GM12891 (cell line): ENCODE data around the gene RASL12. TPM values are rescaled to one million over a fixed set of nuclear protein-coding genes. Genes with fewer than 3 reads are reported as not detected.
A peak's percentile ranks its signal among the peaks of the same experiment; 100 is the strongest.
"Not testable (repeated sequence)": the region's sequence is repeated elsewhere in the genome, so short reads cannot be mapped to it uniquely, and the experiment has no call there.

ENCODE experiments used
- DNase-seq: peaks from one replicate; pipeline ENCODE4 v3.0.0; 2011; ENCODE audit warnings: low spot score; ENCODE audit not compliant: insufficient read length
- FAIRE-seq: peaks from 2 replicates; lab custom pipeline; 2011; peaks lifted over from hg19 to GRCh38; lab: Jason Lieb, UNC
- PAX5 ChIP-seq: IDR thresholded peaks from 2 replicates; pipeline ENCODE4 v1.6.1; 2011; ENCODE audit warnings: low read length, moderate library complexity, mild to moderate bottlenecking; ENCODE audit not compliant: insufficient read depth, severe bottlenecking
- POLR2A ChIP-seq: IDR thresholded peaks from 2 replicates; pipeline ENCODE4 v1.6.1; 2011; ENCODE audit warnings: low read depth, low read length, control low read depth
- POLR2AphosphoS5 ChIP-seq: IDR thresholded peaks from 2 replicates; pipeline ENCODE4 v1.6.1; 2011; ENCODE audit warnings: low read depth, low read length, control low read depth
- POU2F2 ChIP-seq: IDR thresholded peaks from 2 replicates; pipeline ENCODE4 v1.6.1; 2011; ENCODE audit warnings: low read depth, mild to moderate bottlenecking, control low read depth, low read length, moderate library complexity
- SPI1 ChIP-seq: IDR thresholded peaks from 2 replicates; pipeline ENCODE4 v1.6.1; 2011; ENCODE audit warnings: low read depth, low read length, control low read depth
- TAF1 ChIP-seq: IDR thresholded peaks from 2 replicates; pipeline ENCODE4 v1.6.1; 2011; ENCODE audit warnings: low read depth, low read length, control low read depth
- polyA plus RNA-seq: library from polyadenylated mRNA; unstranded; fragments of >200 nt; gene quantifications from one replicate; pipeline ENCODE4 v1.2.1, GENCODE V29; 2012; ENCODE audit warnings: low read depth, missing spikeins, inconsistent platforms; ENCODE audit not compliant: missing spikeins

RASL12 gene, protein sequence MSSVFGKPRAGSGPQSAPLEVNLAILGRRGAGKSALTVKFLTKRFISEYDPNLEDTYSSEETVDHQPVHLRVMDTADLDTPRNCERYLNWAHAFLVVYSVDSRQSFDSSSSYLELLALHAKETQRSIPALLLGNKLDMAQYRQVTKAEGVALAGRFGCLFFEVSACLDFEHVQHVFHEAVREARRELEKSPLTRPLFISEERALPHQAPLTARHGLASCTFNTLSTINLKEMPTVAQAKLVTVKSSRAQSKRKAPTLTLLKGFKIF
- polyA plus RNA-seq, result 0.18 TPM

DNA sequence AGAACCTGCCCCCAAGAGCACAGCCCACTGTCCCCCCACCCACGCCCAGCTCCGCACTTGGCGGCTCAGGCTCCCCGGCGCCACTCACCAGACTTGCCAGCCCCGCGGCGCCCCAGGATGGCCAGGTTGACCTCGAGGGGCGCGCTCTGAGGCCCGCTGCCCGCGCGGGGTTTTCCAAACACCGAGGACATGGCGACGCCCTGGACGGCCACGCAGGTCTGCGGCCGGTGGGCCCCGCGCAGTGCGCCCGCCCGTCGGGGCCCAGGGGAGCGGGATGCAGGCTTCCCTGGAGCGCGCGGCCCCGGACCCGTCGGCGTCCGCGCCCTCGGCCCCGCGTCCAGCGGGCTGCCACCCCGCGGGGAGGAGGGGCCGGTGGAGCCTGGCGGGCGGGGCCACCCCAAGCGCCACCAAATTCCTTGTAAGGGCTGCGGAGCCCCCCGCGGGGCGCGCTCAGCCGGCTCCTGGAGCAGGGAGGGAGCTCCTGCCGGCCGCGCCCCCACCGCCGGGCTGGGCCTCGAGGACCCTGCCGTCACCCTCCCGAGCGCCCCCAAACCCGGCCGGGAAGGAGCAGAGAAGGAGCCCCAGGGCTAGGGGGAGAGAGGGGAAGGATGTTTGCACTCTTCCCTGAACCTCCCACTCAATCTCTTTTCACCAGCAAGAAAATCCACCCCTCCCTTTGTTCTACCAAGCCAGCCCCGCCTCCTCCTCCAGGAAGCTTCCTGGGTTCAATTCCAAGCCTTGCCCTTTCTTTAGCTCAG lies at the start of gene RASL12:
RASL12 (minus strand) TSS at position 347 of the 758 bp plus-strand sequence; CDS start at position 191, 156 bp downstream.
- FAIRE-seq, result no peak
- no peak for DNase-seq
- no peak for TF ChIP-seq SPI1
- TF ChIP-seq PAX5, result no peak
- no peak for TF ChIP-seq POLR2A
- no peak for TF ChIP-seq POU2F2
- no peak for TF ChIP-seq POLR2AphosphoS5
- TF ChIP-seq TAF1, result no peak

DNA sequence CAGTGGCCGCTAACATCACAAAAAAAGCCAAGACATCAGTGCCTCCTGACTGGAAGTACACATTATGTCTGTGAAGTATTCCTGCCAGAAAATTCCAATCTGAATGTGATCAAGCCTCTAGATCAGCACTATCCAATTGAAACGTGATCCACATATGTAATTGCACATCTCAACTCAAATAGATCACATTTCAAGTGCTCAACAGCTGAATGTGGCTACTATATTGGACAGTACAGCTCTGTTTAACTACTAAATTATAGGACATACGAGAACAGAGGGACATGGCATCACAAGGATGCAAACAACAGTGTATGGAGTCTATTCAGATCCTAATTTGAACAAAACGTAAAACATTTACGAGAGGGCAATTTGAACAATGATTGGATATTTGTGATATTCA lies 47.8 kb upstream of the RASL12 start:
- DNase-seq (no peak), FAIRE-seq (no peak)
- TF ChIP-seq POLR2AphosphoS5 (no peak), SPI1 (no peak), TAF1 (no peak), PAX5 (no peak), POU2F2 (no peak), POLR2A (no peak)

DNA sequence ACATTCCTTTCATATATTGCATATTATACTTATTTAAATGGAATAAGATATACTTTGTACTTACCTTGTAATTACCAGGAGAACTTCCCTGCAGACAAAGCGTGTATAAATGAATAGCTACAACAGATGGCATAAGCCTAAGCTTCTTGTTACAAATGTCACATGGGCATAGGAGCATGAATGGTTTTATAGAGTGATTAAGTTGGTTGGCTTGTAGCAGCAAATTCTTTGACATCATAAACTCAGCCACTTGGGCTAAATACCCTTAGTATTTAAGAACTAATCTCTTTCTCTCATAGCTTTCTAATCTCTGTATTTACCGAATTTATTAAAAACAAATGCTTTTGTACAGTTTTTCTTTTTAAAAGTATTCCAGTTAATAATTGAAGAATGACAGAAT lies 47.3 kb upstream of the RASL12 start, which contains the start of gene UBAP1L:
UBAP1L (minus strand) TSS at position 115 of the 400 bp plus-strand sequence. CDS start 8,985 bp downstream, outside the sequence.
- TF ChIP-seq POLR2A (no peak), POLR2AphosphoS5 (no peak), SPI1 (no peak), PAX5 (no peak), TAF1 (no peak)
- DNase-seq (no peak), FAIRE-seq (no peak)

DNA sequence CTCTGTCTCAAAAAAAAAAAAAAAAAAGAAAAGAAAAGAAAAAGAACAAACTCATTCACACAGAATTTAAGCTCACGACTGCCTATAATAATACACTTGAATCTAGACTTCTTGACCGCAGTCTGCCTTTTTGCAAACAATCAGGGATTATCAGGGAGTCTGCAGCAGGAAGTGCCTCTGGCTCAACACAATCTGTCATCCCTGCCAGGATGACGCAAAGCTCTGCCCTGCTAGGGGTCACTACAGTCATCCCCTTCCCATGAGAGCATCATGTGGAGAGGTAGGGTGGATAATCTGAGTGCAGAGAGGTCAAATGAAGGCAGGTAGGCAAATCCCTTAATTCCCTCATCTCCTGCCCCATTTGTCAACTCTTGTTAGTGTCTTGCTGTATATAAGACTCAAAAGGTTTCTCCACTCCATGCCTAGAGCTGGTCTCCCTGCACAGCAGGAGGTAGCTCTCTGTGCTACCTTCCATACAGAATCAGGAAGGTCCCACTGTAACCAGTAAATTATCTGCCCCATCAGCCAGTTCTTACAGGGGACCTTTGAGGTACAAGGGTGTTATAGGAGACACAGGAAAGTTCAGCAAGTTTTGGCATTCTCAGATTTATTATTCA lies 43.0 kb upstream of the RASL12 start:
- no peak for FAIRE-seq
- no peak for DNase-seq
- TF ChIP-seq POU2F2 (no peak), POLR2A (no peak), SPI1 (no peak), POLR2AphosphoS5 (no peak), TAF1 (no peak), PAX5 (no peak)

DNA sequence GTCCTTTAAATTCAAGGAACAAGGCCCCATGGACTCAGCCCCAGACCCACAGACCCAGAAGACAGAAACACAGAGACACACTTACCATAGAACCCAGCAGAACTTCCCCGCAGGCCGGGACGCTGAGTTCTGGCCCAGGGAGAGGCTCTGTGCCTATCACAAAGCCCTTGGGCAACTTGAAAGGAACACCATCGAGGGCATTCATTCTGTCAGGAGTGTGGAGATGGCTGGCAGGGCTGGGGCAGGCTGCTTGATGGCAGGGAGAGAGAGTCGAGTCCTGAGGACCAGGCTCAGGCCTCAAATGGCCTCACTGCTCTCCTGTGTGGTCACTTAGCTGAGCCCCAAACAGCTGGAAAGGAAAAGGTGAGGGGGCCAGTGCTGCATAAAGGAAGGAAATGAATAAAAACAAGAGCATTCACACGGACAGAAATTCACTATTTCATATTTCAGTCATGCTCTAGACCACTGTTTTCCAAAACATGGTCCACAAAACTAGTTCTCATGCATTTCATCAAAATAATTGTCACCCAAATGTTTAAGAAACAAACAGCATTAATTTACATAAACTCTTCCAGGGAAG lies 38.3 kb upstream of the RASL12 start:
- DNase-seq, result no peak
- TF ChIP-seq PAX5 (no peak), POU2F2 (no peak), POLR2AphosphoS5 (no peak), TAF1 (no peak), SPI1 (no peak)
- FAIRE-seq, result no peak

DNA sequence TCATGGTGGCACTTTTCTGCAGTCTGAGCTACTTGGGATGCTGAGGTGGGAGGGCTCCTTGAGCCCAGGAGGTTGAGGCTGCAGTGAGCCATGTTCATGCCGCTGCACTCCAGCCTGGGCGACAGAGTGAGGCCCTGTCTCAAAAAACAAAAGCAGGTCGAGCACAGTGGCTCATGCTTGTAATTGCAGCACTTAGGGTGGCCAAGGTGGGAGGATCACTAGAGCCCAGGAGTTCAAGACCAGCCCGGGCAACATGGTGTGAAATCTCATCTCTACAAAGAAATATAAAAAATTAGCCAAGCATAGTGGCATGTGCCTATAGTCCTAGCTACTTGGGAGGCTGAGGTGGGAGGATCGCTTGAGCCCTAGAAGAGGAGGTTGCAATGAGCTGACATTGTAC lies 37.2 kb upstream of the RASL12 start:
- TF ChIP-seq SPI1, result no peak
- no peak for DNase-seq
- no peak for FAIRE-seq

DNA sequence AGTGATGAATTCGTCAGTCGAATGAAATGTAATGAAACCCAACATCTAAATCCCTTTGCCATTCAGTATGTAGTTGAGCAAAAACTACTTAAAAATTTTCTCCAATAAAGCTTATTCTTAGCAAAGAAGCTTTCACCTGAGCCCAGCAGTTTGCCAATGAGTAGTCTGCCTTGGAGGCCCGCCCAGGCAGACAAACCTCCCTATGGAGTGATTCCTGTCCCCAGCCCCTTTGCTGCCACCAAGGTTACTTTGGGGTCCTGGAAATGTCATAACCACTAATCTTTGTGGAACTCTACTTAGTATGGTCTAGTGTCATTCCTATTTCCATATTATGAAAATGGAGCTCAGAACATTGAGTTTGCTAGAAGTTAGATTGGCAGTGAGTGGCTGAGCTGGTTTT lies 35.1 kb upstream of the RASL12 start:
- FAIRE-seq (no peak), DNase-seq (no peak)
- TF ChIP-seq POLR2A (no peak), TAF1 (no peak)

DNA sequence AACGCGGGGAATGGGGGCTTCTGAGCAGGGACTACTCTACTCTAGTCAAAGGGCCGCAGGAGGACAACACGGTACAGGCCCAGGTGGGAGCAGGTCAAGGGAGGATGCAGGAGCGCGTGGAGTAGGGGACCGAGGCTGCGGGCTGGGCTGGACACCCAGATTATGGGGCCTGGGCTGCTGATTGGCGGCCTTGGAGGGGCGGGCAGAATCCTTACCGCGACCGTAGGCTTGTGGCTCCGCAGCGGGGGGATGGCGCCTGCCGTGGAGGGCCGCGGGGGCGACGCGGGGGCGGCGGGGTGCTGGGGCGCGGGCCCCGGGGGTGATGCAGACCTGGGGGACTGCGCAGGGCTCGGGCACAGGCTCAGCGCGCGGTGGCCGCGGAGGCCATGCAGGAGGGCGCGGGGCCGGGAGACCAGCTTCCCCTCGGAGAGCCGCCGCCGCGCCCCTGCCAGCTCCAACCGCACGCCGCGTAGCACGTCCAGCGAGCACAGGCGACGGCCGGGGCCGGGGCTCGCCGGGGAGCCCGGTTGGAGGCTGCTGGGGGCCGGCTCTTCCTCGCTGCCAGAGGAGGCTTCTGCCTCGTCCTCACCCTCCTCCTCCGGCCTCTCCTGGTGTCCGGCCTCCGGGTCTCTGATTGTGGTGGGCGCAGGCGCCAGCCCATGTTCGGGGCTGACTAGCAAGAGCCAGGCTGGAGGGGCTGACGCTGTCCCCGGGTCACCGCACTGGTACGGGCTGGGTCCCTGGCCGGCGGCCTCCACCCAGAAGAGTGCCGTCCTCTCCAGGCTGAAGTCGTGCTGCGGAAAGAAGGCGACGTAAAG lies 34.3 kb upstream of the RASL12 start:
- TF ChIP-seq POLR2A (no peak), SPI1 (no peak), POU2F2 (no peak), TAF1 (no peak), POLR2AphosphoS5 (no peak), PAX5 (no peak)
- FAIRE-seq, result no peak

DNA sequence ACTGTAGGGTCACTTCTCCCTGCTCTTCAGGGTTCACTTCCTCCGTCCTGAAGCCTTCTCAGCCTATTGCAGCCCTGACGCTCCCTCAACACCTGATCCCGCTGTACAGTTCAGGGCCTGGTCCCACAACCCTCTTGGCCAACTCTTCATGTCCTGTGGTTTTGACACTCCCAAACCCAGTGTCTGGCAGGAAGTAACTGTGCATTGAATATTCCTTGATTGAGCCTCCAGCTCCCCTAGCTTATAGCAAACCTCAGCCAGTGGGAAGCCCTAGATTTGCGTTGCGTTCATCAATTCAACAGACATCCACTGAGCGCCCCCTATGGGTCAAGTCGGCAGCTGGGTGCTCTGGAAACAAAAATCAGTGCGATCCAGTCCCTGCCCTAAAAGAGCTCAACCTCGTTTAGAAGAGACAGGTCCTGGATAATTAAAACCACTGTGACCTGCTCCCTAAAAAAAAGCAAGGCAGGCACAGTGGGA lies 33.7 kb upstream of the RASL12 start:
- peak; percentile 72 for FAIRE-seq
- DNase-seq, result peak; percentile 63
- TF ChIP-seq SPI1, result no peak
- TF ChIP-seq POU2F2, result no peak
- TF ChIP-seq POLR2A, result no peak
- no peak for TF ChIP-seq POLR2AphosphoS5
- TF ChIP-seq PAX5, result no peak
- TF ChIP-seq TAF1, result no peak

More for the DNA sequence above, 34.3 kb upstream of the RASL12 start:
- DNase-seq, result no peak

DNA sequence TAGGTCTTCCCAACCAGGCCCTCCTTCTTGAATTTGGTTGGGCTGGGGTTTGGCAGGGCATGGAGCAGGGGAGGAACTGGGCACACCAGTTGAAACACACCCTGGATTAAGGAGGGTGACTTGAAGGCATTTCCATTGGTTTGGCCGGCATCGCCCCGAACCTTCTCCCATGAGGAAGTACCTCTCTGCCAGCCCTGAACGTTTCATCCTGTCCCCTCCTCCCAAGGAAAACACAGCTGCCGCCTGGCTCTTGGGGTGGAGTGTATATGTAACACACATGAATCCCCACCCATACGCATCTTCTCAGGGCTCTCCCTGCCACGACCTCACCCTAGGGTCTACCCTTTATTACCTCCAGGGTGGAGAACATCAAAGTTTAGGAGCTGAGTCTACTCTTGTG lies 32.7 kb upstream of the RASL12 start:
- TF ChIP-seq SPI1 (no peak), POLR2A (no peak), PAX5 (no peak), POLR2AphosphoS5 (no peak), POU2F2 (no peak), TAF1 (no peak)
- DNase-seq, result no peak
- FAIRE-seq, result no peak

DNA sequence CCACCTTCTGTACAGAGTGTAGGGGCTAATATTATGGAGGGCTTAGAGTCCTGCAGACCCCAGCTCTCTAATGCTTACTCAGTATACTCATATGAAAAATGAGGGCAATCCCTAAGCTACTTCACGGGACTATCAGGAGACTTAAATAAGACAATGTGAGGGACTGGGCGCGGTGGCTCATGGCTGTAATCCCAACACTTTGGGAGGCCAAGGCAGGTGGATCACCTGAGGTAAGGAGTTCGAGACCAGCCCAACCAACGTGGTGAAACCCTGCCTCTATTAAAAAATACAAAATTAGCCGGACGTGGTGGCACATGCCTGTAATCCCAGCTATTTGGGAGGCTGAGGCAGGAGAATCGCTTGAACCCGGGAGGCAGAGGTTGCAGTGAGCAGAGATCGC lies 32.0 kb upstream of the RASL12 start:
- DNase-seq, FAIRE-seq: not testable (repeated sequence)
